GM18502 (cell line): ENCODE results near the gene MACROH2A1.

Experiments used
- ATAC-seq: cut with Tn5 transposase; IDR thresholded peaks from one replicate; pipeline ENCODE4 v1.9.1; 2021; ENCODE audit warnings: mild to moderate bottlenecking; ENCODE audit not compliant: unreplicated experiment, poor library complexity

Gene MACROH2A1

DNA sequence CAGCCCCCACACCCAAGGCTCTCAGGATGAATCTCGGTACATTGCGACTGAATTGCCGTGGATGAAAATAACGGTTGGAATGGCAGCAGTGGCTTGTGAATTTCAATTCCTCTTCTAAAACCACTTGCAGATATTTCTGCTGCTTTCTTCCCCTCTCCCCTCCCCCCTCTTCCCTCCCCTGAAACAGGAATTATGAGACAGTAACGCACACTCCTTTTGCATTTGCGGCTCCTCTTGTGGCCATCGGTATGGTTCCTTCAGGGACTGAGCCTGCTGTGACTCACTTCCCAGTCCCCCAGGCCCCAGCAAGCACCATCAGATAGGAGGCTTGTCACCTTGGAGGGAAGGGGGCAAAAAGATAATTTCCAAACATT, 38.4 kb upstream of the MACROH2A1 start:
- ATAC-seq = no peak

DNA sequence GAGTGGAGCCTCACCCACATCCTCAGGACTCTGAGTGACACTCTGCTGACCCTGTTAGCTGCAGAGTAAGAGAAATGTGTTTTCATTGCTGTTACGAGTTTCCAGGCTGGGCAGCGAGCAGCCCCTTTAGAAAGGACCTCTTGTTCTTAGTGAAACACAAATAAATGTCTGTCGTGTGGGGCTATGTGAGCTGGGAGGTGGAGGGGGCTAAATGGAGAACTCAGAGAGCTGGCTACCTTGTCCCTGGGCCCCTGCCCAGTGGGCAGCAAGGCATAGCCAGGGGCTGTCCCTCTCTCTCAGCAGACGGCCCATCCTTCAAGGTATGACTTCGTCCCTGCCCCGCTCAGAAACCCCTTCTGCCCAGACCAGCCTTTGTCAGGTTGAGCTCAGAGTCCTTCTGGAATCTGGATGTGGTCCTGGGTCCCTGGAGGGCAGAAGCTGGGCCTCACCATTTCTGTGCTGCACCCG, 38.0 kb upstream of the MACROH2A1 start:
- no peak for ATAC-seq

DNA sequence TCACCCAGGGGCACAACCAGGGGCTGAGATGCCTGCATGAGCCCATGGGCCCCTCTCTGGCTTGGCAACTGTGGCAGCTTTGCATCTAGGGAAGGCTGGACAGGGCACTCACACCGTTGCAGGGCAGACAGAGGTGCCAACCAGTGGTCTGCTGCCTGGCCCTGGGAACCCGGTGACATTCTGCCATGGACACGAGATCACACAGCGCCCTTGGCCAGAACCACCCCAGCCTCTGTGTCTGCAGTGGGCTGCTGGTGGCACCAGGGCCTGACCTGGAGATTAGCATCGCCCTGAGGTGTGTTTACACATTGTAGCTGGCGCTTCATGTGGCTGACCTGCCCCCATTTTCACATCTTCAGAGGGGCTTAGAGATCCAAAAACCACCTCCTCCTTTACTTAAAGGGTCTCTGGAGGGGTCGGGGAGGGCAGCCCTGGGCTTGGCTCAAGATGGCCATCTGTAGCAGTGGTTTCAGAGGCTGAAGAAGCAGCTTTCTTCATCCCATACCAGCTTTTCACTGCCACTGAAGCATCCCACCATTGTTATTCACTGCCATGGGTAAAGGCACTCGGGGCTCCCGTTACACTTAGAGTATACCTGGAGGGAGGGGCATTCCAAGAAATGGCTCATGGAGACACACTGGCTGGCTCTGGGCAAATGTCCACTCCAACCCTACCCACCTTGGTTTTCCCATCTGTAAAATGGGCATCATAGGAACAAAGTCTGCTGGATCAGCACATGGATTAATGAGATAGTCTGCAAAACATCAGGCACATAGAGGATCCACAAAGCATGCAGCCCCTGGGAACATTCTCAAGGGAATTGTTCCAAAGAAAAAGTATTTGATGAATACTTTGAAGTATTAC, 36.7 kb upstream of the MACROH2A1 start:
- no peak for ATAC-seq

DNA sequence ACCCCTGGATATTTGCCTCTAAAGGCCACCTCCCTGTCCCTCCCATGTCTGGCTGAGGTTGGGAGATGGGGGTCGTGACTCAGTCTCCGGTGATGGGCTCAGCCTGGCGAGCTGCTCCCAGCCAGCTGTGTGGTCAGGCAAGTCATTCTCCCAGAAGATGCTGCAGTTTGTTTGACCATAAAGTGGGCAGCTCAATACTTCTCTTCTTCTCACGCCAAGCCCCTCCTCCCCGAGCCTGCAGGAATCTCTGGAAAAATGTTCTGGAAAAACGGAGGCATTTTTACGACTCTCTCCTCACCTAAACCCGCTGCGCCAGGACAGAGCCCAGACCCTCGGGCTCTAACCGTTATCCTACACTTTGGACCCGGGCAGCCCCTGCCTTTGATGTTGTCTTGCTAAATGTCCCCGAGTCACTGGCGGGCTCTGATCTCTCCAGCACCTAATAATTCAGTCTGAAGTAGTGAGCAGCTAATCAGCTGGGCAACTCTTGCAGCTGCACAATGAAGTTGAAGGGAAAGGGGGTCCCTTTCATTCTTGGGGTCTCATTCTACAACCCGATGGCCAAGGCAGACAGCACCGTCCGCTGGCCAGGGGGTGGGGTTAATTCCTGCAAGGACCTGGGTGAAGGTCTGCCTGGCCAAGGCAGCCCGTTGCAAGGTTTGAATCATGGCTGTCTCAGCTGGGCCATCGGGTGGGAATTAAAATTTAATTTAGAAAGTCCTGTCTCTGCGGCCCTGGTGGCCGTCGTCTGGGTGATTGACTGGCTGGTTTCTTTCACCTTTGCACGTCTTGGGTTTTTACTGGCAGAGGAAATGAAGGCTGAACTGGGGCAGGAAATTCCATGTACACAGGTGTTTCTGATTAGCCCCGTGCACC, 35.8 kb upstream of the MACROH2A1 start:
- ATAC-seq = no peak

DNA sequence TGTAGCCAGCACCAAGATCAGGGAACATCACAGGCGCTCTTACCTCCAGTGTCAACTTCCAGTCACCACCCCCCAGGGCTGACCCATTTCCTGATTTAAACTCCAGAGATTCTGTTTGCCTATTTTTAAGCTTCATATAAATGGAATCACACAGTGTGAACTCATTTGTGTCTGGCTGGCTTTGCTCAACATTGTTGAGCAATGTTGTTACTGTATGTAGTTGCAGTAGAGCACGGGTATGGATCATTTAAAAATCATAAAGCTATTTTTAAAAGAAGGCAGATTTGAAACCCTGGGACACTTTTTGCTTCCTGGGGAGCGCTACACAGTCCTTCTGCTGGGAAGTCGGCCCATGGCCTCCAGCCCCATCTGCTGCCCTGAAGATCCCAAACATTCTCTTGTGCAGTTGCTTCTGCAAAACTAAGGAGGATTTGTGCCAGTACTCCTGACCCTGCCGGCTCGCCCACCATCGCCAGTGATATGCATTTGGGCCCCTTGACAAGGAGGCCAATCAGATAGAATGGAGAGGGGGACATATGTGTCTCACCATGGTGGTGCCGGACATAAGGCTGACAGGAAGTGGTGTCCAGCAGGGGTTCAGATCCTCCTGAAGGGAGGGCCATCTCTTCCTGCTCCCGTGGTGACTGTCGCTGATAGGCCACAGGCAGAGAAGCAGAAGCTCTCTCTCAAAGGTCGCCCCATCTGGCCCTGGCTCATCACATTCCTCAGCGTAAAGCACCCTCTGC, 34.8 kb upstream of the MACROH2A1 start:
- ATAC-seq = no peak

DNA sequence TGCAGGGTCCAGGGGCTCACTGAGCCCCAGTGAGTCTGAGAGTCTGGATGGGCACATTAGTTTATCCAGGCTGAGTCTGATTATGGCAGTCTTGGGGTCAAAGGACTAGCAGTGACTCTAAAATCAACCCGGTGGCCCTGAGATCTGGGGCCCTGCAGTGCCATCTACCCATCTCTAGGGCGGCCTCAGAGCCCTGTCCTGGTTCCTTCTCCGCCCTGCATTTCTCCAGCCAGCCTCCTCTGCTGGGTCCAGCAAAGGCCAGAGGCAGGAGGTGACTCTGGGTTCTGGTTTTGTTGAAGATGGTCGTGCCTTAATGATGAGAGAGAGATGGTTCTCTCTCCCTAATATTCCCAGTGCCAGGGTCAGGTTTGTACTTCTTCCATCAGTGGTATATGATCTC, 33.1 kb upstream of the MACROH2A1 start:
- no peak for ATAC-seq

DNA sequence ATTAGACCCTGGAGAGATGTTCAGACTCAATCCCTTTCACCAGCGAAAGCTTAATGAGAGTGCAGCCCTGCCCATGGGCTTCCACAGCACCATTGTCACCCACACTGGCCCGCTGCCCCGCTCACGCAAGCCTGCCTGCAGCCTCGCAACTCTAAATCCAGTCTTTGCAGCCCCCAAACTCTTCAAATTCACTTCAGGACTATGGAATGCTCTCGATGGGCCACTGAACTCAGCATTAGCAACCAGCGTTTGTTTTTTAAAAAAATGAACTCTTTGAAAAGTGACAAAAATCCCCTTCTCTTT, 31.1 kb upstream of the MACROH2A1 start:
- no peak for ATAC-seq

DNA sequence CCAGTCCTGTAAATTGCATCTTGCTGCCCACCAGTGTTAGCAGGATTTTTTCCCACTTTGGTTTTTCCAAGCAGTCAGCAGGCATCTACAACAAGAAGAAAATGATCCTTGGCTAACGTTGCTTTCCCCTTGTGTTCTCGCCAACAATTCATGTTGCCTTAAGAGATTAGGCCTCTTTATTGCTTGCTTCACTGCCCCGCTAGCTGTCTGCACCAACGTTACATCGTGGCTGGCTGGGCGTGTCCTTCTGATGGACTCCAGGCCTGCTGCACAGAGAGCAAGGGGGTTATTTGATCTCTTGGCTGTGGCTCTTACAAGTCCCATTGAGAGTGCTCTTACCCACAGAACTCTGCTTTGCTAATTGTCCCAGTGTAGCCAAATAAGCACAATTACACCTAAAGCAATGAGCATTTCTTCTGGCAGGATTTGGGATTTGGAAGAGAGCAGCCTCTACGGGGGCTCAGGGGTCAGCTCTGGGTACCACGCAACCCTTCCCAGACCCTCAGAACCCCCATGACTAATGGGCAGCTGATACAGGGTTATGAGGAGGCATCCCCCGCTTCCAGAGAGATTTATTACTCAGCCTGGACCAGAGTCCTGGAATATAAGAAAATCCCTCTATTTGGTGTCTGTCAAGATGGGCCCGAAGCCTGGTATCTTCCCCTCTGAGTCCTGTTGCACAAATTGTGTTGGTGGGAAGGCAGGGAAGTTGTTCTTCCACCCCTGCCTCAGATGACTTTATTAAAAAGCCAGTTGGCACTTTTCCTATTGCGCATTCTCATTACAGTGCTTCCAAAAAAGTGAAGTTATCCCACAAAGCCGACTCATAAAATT, 30.5 kb upstream of the MACROH2A1 start:
- no peak for ATAC-seq

DNA sequence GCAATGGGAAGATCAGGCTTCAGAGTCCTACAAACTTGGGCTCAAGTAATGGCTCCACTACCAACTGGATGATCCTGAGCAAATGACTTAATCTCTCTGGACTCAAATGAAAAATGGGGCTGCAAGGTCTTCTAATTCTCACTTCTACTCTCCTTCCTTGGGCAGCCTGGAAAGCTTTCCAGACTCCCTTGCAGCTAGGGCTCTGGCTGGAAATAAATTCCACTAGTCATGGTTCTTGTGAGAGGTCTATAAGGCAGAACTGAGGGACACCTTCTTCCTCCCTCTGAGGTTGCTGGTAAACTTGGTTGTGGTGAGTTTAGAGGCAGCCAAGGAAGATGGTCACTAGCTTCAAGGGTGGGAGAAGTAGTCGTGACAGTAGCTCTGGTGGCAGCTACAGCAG, 29.6 kb upstream of the MACROH2A1 start:
- ATAC-seq = no peak

DNA sequence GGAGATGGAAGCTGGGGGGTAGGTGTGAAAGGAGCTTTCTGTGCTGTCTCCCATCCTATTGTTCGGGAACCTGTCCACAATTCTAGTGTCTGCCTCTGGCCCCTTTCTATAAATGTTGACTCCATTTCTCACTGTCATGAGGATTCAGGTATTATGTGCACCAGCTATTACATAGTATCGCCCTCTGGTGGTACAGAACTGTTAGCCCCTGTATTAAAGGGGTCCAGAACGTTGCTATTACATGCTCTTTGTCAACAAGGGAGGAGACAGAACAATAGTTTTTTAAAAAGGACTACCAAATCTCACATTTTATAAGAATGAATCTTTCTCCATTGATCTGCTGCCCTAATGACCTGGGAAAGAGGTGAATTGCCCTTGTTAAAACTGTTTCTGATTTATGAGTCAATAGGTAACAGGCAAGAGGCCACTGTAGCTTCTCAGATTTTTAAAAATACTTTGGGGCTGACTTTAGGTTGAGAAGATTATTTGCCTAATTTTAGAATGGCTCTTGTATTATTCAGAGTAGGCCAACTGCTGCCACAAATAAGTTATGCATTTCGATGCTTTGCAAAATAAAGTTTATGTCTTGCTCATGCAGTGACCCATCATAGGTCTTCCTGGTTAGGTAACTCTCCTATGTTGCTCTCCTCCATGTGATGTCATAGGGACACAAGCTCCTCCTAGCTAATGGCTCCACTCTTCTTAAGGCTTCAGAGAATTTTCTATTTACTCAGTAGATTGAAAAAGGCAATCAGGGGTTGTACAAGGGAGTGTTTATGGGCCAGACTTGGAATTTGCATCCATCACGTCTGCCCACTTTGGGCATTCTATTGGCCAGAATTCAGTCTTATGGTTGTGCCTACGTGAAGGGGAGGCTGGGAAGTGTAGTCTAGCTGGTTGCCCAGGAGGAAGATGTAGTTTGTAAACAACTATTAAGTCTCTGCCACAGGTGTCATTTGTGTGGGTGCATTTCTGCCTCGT, 27.4 kb upstream of the MACROH2A1 start:
- ATAC-seq = peak; percentile 93

DNA sequence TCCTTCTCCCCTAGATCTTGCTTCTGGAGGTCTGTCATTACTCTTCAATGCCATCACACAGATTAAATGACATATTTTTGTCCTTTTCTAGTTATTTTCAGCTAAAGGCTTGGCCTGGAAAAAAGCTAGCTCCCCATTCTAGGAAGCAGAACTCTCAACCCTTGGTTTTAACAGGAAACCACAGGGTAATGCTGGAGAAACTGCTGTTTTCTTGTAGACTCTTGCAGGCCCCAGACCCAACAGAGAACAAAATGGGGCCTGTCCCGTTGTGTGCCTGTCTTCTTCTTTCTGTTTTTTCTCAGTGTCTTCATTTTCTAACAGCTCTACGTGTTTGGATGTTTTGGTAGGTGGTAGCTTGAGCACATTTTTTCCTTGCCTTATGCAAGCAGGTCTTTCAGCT, 26.6 kb upstream of the MACROH2A1 start:
- peak; percentile 20 for ATAC-seq

DNA sequence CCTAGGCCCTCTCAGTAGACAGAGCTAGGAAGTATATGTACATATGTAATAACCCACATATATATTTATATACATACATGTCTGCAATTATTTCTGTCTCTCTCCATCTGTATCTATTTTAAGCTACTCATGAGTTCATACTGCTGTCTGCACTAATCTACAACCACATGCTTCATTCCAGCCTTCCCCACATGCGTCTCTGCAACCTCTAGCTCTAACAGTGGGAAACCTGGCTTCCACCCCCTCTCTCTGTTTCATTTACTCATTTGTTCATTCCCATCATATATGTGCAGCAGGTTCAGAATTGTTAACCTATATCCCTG, 24.8 kb upstream of the MACROH2A1 start:
- ATAC-seq = no peak

DNA sequence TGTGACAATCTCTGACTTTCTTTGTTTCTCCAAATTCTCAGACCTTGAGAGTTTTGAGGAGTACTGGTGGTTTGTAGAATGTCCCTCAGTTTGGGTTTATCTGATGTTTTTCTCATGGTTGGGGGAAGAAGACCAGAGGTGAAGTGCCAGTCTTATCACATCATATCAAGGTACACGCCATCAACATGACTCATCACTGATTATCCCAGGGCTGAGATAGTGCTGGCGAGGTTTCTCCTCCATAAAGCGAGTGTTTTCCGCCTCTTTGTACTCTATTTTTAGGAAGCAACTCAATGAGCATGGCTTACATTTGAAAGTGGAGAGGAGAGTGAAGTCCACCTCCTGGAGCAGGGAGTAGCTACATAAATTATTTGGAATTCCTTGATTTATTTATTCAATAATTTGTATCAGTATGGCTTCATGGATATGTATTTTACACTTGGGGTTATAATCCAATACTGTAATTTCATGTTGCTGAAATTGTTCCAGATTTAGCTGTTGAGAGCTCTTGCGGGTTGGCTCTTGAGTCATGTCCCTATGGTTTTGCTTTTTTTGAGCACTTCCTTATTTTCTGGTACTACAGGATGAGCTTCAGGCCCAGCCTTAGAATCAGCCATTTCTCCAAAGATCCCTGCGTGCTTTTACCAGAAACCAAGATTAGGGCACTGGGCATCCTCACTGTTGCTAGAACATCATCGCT, 24.3 kb upstream of the MACROH2A1 start:
- ATAC-seq = no peak

DNA sequence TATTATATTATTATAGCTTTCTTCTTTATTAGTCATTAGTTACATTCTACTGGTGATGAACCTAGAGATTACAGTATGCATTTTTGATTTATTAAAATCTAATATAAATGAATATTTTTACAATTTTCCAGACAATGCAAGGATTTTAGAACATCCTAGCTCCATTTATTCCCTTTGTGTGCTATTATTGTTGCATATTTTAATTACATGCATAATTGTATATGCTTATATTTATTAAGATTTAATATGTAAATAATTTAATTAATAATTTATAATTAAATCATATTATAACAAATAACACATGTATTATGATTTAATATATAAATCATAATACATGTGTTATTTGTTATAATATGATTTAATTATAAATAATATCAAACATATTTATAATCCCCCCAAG, 23.4 kb upstream of the MACROH2A1 start:
- ATAC-seq = no peak

DNA sequence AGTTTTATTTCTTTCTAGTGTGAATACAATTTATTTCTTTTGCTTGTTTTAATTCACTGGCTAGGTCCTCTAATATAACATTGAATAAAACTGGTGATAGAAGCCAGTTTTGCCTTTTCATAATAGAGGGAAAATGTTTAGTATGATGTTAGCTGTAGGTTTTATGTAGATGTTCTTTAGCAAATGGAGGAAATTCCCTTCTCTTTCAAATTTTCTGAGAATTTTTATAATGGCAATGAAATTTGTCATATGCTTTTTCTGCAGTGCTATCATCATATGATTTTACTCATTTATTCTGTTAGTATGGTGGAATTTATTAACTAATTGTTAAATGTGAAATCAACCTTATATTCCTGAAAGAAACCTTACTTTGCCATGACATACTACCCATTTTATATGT, 18.1 kb upstream of the MACROH2A1 start:
- ATAC-seq = no peak

DNA sequence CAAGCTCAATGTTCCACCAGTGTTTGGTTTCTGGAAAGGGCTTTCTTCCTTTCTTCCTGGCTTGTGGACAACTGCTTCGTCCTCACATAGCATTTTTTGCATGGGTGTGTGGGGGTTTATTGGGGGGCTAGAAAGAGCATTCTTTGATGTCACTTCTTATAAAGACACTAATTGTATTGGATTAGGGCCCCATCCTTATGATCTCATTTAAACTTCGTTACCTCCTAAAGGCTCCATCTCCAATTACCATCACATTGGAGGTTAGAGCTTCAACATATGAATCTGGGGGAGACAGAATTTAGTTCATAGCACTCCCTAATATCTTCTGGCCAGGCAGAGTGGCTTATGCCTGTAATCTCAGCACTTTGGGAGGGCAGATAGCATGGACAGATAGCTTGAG, 6.1 kb upstream of the MACROH2A1 start:
- no peak for ATAC-seq

DNA sequence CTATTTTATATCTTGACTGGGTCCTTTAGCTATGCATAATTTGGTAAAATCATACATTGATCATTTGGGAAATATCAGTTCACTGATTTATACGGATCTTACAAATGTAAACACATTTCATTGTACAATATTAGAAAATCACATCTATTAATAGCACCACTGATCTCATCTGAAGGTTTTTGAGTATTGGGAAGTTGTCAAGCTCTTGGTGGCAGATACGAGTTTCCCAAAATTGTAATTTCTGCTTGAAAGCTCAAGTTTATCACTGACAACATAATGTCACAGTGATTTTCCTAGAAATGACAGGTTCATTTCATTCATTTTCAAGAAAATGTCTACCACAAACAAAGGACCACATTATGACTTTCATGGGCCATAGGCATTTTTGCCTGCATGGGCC, 3.0 kb upstream of the MACROH2A1 start:
- no peak for ATAC-seq

DNA sequence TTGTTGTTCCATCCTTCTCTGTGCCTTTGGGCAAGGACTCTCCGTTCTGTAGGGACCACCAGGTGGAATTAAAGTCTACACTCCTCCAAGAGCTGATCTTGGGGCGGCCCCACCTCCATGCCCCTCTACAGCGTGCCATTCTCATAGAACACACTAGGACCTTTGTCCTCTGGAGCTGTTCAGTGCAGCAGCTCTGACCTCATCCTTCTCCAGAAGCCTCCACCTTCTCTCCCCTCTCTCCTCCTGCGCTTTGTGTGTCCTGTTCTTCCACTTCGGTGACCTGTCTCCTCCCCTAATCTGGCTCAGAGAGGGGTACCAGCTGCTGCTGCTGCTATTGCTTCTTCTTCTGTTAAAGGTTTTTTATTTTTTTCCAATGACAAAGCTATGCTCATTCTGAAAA, 1.8 kb upstream of the MACROH2A1 start:
- no peak for ATAC-seq
